B cell (primary cell): ENCODE data around the gene TBC1D1. TPM values are rescaled to one million over a fixed set of nuclear protein-coding genes. Genes with fewer than 3 reads are reported as not detected.

Experiments
- ATAC-seq: fragments of 200-7000 bp; cut with Tn5 transposase; one replicate; pipeline ENCODE4 v1.10.0; 2021; ENCODE audit warnings: low read depth, mild to moderate bottlenecking, moderate number of reproducible peaks, moderate library complexity
- CTCF ChIA-PET: fragments of 350-600 bp; sonication (Branson Sonifier 250); formaldehyde crosslinking; loops from one replicate; lab custom pipeline; 2021; ENCODE audit warnings: antibody characterized with exemption, inconsistent platforms; lab: Charles Lee
- POLR2A ChIA-PET: fragments of 350-600 bp; sonication (Branson Sonifier 250); formaldehyde crosslinking; loops from one replicate; lab custom pipeline; 2021; ENCODE audit warnings: antibody characterized with exemption; lab: Charles Lee
- DNase-seq: peaks from one replicate; pipeline ENCODE4 v3.0.0; 2013
- H2AFZ ChIP-seq: 2 replicates; pipeline ENCODE4 v1.6.1; 2012; ENCODE audit warnings: mild to moderate bottlenecking, low read depth, low read length; ENCODE audit not compliant: insufficient read depth, poor library complexity, severe bottlenecking
- H3K27ac ChIP-seq, 2 donors: 1 replicate in 1 of 2; 2 replicates in 1 of 2; pipeline ENCODE4 v1.5.1; 2012 to 2013; ENCODE audit warnings: low read length in 2 of 2, mild to moderate bottlenecking in 2 of 2, moderate library complexity in 1 of 2
- H3K27me3 ChIP-seq, 4 experiments: fragments of 200-600 bp in 1 of 4; sonication (generic) in 1 of 4; replicated peaks in 1 of 4; 1 replicate in 2 of 4; 2 replicates in 2 of 4; pipeline versions ENCODE4 v1.6.1 to v1.7.0; 2013 to 2016; ENCODE audit warnings: low read length in 3 of 4, mild to moderate bottlenecking in 2 of 4, mixed read lengths in 1 of 4, moderate library complexity in 1 of 4; ENCODE audit not compliant: insufficient read depth in 4 of 4, control insufficient read depth in 3 of 4; ENCODE audit errors: control extremely low read depth in 1 of 4
- H3K36me3 ChIP-seq, 2 experiments: replicated peaks in 1 of 2; 1 replicate in 1 of 2; 2 replicates in 1 of 2; pipeline versions ENCODE4 v1.6.1 to v1.7.1; 2013; ENCODE audit warnings: low read length in 1 of 2; ENCODE audit not compliant: insufficient read depth in 2 of 2, control insufficient read depth in 1 of 2; ENCODE audit errors: control extremely low read depth in 1 of 2, extremely low read depth in 1 of 2
- H3K4me1 ChIP-seq, 2 donors: fragments of 200-600 bp in 1 of 2; sonication (generic) in 1 of 2; 1 replicate in 1 of 2; 2 replicates in 1 of 2; pipeline versions ENCODE4 v1.5.1 to v1.6.1; 2013 to 2017; ENCODE audit warnings: low read length in 2 of 2; ENCODE audit not compliant: control insufficient read depth in 2 of 2, insufficient read depth in 2 of 2
- H3K4me2 ChIP-seq: replicated peaks from 2 replicates; pipeline ENCODE3; 2012; ENCODE audit warnings: mild to moderate bottlenecking, low read depth, low read length; ENCODE audit not compliant: poor library complexity, severe bottlenecking
- H3K4me3 ChIP-seq, 5 experiments: fragments of 200-600 bp in 1 of 5; sonication (generic) in 1 of 5; 1 replicate in 3 of 5; 2 replicates in 2 of 5; pipeline versions ENCODE4 v1.5.1 to v1.7.0; 2011 to 2016; ENCODE audit warnings: low read length in 4 of 5, mild to moderate bottlenecking in 4 of 5, low read depth in 2 of 5, control low read depth in 1 of 5, moderate library complexity in 1 of 5; ENCODE audit not compliant: insufficient read depth in 1 of 5; ENCODE audit errors: control extremely low read depth in 1 of 5, extremely low read depth in 1 of 5
- H3K79me2 ChIP-seq: fragments of 200-600 bp; sonication (generic); one replicate; pipeline ENCODE4 v1.6.0; 2016; ENCODE audit warnings: low read length; ENCODE audit not compliant: control insufficient read depth, insufficient read depth
- H3K9ac ChIP-seq: fragments of 200-600 bp; sonication (generic); 2 replicates; pipeline ENCODE4 v1.6.1; 2017; ENCODE audit warnings: mild to moderate bottlenecking, low read length, moderate library complexity
- H3K9me3 ChIP-seq, 3 donors: one replicate each; pipeline versions ENCODE4 v1.6.1 to v1.7.1; 2013; ENCODE audit warnings: low read length in 2 of 3; ENCODE audit not compliant: control insufficient read depth in 2 of 3, insufficient read depth in 1 of 3; ENCODE audit errors: control extremely low read depth in 1 of 3
- H4K20me1 ChIP-seq: 2 replicates; pipeline ENCODE4 v1.6.0; 2012; ENCODE audit warnings: mild to moderate bottlenecking, low read length; ENCODE audit not compliant: insufficient read depth, control insufficient read depth, poor library complexity, severe bottlenecking
- H3K27ac Mint-ChIP-seq: one replicate; pipeline ENCODE4 v1.8.0; 2021; ENCODE audit warnings: mixed read lengths
- H3K27me3 Mint-ChIP-seq: one replicate; pipeline ENCODE4 v1.8.0; 2021; ENCODE audit warnings: mixed read lengths
- H3K4me1 Mint-ChIP-seq: one replicate; pipeline ENCODE4 v1.8.0; 2021; ENCODE audit warnings: mixed read lengths
- H3K4me3 Mint-ChIP-seq: one replicate; pipeline ENCODE4 v1.8.0; 2021; ENCODE audit warnings: mixed read lengths
- H3K9me3 Mint-ChIP-seq: one replicate; pipeline ENCODE4 v1.8.0; 2022; ENCODE audit warnings: mixed read lengths; ENCODE audit not compliant: insufficient read depth
- CTCF ChIP-seq: fragments of 200-600 bp; IDR thresholded peaks from one replicate; pipeline ENCODE4 v1.8.0; 2022; ENCODE audit warnings: antibody characterized with exemption, mild to moderate bottlenecking
- EZH2 ChIP-seq: IDR thresholded peaks from 2 replicates; pipeline ENCODE4 v1.6.1; 2012; ENCODE audit warnings: borderline replicate concordance, low read depth, mild to moderate bottlenecking, moderate library complexity, low read length; ENCODE audit not compliant: insufficient read depth, poor library complexity, severe bottlenecking
- WGBS: methylation state at CpG from one replicate; pipeline ENCODE4 v1.1.5; 2013; ENCODE audit warnings: missing lambda C conversion rate; ENCODE audit not compliant: insufficient coverage; 5-methylcytosine and 5-hydroxymethylcytosine counted together
- intact Hi-C: fragments of 100-400 bp; cut with micrococcal nuclease; formaldehyde crosslinking; loops from one replicate; pipeline ENCODE4 v1.10.0; 2022
- polyA plus RNA-seq: library from polyadenylated mRNA; depleted of rRNA; stranded (reverse); fragments of >200 nt; gene quantifications from 2 replicates; pipeline ENCODE4 v1.2.3, GENCODE V29; 2012
- total RNA-seq, 2 donors: library from RNA; stranded (reverse); fragments of 120-200 nt in 1 of 2; gene quantifications; 1 replicate in 1 of 2; 2 replicates in 1 of 2; pipeline versions ENCODE4 v1.2.3 to v1.2.4, GENCODE V29; 2013 to 2022

Gene TBC1D1
- total and polyA plus RNA-seq, 2 donors (not counting 1 experiment from before 2014, with no cell fraction given): 88.2 to 98.7 TPM

DNA sequence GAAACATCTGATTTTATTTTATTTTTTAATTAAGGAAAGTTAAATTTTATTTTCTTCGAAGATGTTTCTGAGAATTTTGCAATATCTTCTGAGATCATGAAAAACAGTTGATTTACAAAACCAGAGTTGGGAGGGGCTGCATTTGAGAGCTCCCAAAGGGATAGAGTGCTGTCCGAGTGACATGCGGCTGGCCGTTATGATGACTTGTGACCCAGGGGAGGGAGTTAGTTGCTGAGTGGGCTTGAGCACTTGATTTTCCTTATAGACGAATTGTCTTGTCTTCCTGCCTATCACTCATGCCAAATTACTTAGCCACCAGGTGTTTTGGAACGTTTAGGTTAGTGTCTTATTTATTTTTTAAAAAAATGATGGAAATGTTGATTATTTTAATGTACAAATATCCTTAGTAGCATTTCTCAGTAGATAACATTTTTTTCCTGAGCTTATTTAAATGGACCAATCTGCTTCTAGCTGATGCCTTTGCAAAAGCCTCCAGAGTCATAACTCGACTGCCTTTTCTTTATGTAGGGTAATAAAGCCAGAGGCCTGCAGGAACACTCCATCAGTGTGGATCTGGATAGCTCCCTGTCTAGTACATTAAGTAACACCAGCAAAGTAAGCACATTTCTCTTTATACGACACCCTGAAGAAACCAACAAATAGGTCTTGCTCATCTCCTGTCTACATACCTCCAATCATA lies 154.6 kb downstream of the TBC1D1 start:
- intact Hi-C loops: no loop called here
- Mint-ChIP-seq H3K9me3 (no peaks in the 10 kb centered on the region), H3K27ac (no peak overlapping the region), H3K27me3 (no peaks in the 10 kb centered on the region), H3K4me3 (no peak overlapping the region), H3K4me1 (no peaks in the 10 kb centered on the region)
- no peak for DNase-seq
- Histone ChIP-seq H3K36me3 (peaks cover 1 to 66% of the 10 kb centered on the region in 2 experiments), H3K4me2 (no peak overlapping the region), H3K4me3 (no peak overlapping the region), H3K9ac (no peak overlapping the region), H3K27me3 (no peaks in the 10 kb centered on the region), H3K79me2 (peaks cover 3% of the 10 kb centered on the region), H3K4me1 (no peaks in the 10 kb centered on the region), H3K9me3 (no peaks in the 10 kb centered on the region), H4K20me1 (no peaks in the 10 kb centered on the region), H3K27ac (no peak overlapping the region), H2AFZ (no peak overlapping the region)
- ATAC-seq: no peak
- ChIA-PET CTCF (interaction anchor here (1.0 to 1.1 kb wide), 2 partner anchors 10 to 243 kb away, joined by 3 to 4 read pairs; no protein-coding TSS in a partner anchor), POLR2A (interaction anchor here (0.6 kb wide), 1 partner anchor 87 kb away, joined by 3 read pairs; no protein-coding TSS in a partner anchor)
- 100% methylated on average over 3 of the region's 8 CpGs for WGBS
- TF ChIP-seq EZH2 (no peak), CTCF (no peak)

- Mint-ChIP-seq H3K9me3 (no peaks in the 10 kb centered on the region), H3K27me3 (no peaks in the 10 kb centered on the region), H3K4me1 (no peaks in the 10 kb centered on the region), H3K27ac (no peak overlapping the region), H3K4me3 (no peak overlapping the region)
- WGBS: 90% methylated on average over 2 of the region's 5 CpGs
- Histone ChIP-seq H3K4me1 (no peaks in the 10 kb centered on the region), H3K4me3 (no peak overlapping the region), H2AFZ (no peak overlapping the region), H3K27me3 (no peaks in the 10 kb centered on the region), H3K4me2 (no peak overlapping the region), H3K36me3 (peaks cover 0 to 67% of the 10 kb centered on the region in 2 experiments), H3K9ac (no peak overlapping the region), H4K20me1 (no peaks in the 10 kb centered on the region), H3K79me2 (peaks cover 3% of the 10 kb centered on the region), H3K9me3 (no peaks in the 10 kb centered on the region), H3K27ac (no peak overlapping the region)
- CTCF ChIA-PET: interaction anchor here (1.0 kb wide), 1 partner anchor 238 kb away, joined by 3 read pairs; no protein-coding TSS in a partner anchor
- POLR2A ChIA-PET: no interaction called here
- intact Hi-C loops: no loop called here
- ATAC-seq (no peak), DNase-seq (no peak)
- TF ChIP-seq CTCF (no peak), EZH2 (no peak)
These were observed 156.0 kb downstream of the TBC1D1 start for GRCh38 chr4:38046727-38047489.
